HL-60 (cell line): Measurements from ENCODE around the gene DAP3.
"Not testable (repeated sequence)": the region's sequence is repeated elsewhere in the genome, so short reads cannot be mapped to it uniquely, and the experiment has no call there.

ENCODE experiments used
- GABPA ChIP-seq: IDR thresholded peaks from 2 replicates; pipeline ENCODE4 v1.6.1; 2012; ENCODE audit warnings: low read depth
- POLR2AphosphoS5 ChIP-seq: IDR thresholded peaks from 2 replicates; pipeline ENCODE4 v1.6.1; 2012; ENCODE audit warnings: low read depth
- TF ChIP-seq, protein P1 (sequence below): IDR thresholded peaks from one replicate; pipeline ENCODE4 v1.5.1; 2011; ENCODE audit warnings: low read length, control low read depth, inconsistent platforms; ENCODE audit not compliant: insufficient read depth
- TF ChIP-seq, protein P2 (sequence below): IDR thresholded peaks from 2 replicates; pipeline ENCODE4 v1.6.1; 2012; ENCODE audit warnings: low read depth; ENCODE audit not compliant: insufficient replicate concordance

GRCh38 chr1:155747586-155747985, 58.7 kb downstream of the DAP3 start:
- TF ChIP-seq, protein P1, sequence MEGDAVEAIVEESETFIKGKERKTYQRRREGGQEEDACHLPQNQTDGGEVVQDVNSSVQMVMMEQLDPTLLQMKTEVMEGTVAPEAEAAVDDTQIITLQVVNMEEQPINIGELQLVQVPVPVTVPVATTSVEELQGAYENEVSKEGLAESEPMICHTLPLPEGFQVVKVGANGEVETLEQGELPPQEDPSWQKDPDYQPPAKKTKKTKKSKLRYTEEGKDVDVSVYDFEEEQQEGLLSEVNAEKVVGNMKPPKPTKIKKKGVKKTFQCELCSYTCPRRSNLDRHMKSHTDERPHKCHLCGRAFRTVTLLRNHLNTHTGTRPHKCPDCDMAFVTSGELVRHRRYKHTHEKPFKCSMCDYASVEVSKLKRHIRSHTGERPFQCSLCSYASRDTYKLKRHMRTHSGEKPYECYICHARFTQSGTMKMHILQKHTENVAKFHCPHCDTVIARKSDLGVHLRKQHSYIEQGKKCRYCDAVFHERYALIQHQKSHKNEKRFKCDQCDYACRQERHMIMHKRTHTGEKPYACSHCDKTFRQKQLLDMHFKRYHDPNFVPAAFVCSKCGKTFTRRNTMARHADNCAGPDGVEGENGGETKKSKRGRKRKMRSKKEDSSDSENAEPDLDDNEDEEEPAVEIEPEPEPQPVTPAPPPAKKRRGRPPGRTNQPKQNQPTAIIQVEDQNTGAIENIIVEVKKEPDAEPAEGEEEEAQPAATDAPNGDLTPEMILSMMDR: not testable (repeated sequence)
- TF ChIP-seq GABPA, POLR2AphosphoS5: not testable (repeated sequence)
- TF ChIP-seq, protein P2, sequence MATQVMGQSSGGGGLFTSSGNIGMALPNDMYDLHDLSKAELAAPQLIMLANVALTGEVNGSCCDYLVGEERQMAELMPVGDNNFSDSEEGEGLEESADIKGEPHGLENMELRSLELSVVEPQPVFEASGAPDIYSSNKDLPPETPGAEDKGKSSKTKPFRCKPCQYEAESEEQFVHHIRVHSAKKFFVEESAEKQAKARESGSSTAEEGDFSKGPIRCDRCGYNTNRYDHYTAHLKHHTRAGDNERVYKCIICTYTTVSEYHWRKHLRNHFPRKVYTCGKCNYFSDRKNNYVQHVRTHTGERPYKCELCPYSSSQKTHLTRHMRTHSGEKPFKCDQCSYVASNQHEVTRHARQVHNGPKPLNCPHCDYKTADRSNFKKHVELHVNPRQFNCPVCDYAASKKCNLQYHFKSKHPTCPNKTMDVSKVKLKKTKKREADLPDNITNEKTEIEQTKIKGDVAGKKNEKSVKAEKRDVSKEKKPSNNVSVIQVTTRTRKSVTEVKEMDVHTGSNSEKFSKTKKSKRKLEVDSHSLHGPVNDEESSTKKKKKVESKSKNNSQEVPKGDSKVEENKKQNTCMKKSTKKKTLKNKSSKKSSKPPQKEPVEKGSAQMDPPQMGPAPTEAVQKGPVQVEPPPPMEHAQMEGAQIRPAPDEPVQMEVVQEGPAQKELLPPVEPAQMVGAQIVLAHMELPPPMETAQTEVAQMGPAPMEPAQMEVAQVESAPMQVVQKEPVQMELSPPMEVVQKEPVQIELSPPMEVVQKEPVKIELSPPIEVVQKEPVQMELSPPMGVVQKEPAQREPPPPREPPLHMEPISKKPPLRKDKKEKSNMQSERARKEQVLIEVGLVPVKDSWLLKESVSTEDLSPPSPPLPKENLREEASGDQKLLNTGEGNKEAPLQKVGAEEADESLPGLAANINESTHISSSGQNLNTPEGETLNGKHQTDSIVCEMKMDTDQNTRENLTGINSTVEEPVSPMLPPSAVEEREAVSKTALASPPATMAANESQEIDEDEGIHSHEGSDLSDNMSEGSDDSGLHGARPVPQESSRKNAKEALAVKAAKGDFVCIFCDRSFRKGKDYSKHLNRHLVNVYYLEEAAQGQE: not testable (repeated sequence)
